ENCODE results near the gene PCNX2. TPM values are rescaled to one million over a fixed set of nuclear protein-coding genes. Genes with fewer than 3 reads are reported as not detected.

Gene PCNX2
- total RNA-seq, 2 donors from 2014 or later, result 8.1 to 9.0 TPM

DNA sequence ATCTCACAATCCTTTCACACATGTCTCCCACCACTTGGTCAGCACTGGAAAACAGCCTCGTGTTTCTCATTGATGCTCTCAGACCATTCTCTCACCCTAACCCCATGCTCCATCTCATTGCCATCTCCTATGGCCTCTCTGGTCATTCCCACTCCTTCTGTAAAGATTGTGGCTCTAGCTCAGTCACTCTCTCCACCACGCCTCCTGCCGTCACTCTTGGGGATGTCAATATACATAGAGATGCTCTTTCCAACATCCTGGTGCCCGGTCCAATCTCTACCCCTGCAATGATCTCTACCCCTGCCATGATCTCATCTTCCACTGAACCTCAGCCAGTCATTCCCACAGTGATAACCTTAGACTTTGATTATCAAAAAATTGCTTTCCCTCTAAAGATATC lies 255.0 kb downstream of the PCNX2 start:
- Histone ChIP-seq H3K27me3 (no peaks in the 10 kb centered on the region), H3K27ac (no peak overlapping the region), H3K9me3 (no peaks in the 10 kb centered on the region), H3K4me1 (no peaks in the 10 kb centered on the region), H3K36me3 (no peaks in the 10 kb centered on the region), H3K4me3 (no peak overlapping the region)
- DNase-seq (ENCODE audit: low spot score), result no peak
- TF ChIP-seq, protein P1, sequence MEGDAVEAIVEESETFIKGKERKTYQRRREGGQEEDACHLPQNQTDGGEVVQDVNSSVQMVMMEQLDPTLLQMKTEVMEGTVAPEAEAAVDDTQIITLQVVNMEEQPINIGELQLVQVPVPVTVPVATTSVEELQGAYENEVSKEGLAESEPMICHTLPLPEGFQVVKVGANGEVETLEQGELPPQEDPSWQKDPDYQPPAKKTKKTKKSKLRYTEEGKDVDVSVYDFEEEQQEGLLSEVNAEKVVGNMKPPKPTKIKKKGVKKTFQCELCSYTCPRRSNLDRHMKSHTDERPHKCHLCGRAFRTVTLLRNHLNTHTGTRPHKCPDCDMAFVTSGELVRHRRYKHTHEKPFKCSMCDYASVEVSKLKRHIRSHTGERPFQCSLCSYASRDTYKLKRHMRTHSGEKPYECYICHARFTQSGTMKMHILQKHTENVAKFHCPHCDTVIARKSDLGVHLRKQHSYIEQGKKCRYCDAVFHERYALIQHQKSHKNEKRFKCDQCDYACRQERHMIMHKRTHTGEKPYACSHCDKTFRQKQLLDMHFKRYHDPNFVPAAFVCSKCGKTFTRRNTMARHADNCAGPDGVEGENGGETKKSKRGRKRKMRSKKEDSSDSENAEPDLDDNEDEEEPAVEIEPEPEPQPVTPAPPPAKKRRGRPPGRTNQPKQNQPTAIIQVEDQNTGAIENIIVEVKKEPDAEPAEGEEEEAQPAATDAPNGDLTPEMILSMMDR (IDR thresholded peaks at IDR 0.05), result no peak

DNA sequence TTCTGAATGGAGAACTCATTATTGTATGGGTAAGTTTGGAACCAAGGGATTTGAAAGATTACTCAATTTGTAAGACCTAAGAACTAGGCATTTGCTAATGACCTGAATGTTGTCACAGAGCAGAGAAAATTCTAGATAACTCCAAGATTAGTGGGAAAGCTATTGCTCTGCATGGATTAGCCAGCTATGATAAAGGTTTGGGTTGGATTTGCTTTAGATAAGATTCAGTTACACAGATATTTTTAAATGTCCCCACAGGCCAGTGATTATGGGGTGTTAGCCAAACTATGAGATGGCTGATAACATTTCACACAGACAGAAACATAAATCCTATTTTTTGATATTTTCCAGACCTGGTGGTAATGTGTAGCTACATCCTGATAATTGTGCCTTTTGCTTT lies 256.9 kb downstream of the PCNX2 start:
- DNase-seq (ENCODE audit: low spot score), result no peak
- no peaks in the 10 kb centered on the region for H3K4me1 ChIP-seq
- H3K4me3 ChIP-seq, result no peak overlapping the region
- no peak overlapping the region for H3K27ac ChIP-seq
- TF ChIP-seq, protein P1 (IDR thresholded peaks at IDR 0.05), result no peak
- no peaks in the 10 kb centered on the region for H3K27me3 ChIP-seq
- no peaks in the 10 kb centered on the region for H3K9me3 ChIP-seq
- H3K36me3 ChIP-seq, result no peaks in the 10 kb centered on the region

DNA sequence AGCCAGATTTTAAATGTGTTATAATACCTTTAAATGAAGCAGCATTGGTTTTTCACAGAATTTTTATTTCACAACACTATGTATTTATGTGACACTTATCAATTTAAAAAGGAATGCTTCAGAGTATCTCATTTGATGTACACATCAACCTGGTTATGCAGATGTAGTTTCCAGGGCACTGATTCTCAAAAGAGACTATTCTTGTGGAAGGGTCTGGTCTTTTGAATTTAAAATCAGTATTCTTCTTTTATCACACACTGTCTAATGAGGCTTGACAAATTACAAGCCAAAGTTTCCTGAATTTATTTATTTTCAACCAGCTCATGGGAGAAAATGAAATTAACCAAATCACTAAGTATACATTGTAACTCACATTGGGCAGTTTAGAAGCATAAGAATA lies 257.7 kb downstream of the PCNX2 start:
- Histone ChIP-seq H3K36me3 (no peaks in the 10 kb centered on the region), H3K4me3 (no peak overlapping the region), H3K27ac (no peak overlapping the region), H3K27me3 (no peaks in the 10 kb centered on the region), H3K9me3 (no peaks in the 10 kb centered on the region), H3K4me1 (no peaks in the 10 kb centered on the region)
- no peak for DNase-seq (ENCODE audit: low spot score)
- TF ChIP-seq, protein P1 (IDR thresholded peaks at IDR 0.05), result no peak

DNA sequence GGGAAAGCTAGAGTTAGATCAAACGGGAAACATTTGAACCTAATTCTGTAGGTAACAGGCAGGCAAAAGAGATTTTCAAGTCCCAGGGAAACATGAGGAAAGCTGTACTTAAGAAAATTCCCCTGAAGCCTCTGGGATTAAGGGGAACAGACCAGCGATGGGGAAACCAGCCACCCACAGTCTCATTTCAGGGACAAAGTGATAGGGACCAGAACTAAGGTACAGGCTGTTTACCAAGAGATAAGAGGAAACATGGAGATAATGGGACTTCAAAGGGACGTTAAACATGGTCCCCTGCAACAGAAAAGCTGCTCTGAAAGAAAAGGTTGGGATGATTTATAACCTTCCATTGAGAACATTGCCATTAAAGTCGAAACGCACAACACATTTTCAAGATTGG lies 260.7 kb downstream of the PCNX2 start:
- no peak for DNase-seq (ENCODE audit: low spot score)
- no peaks in the 10 kb centered on the region for H3K27me3 ChIP-seq
- H3K4me1 ChIP-seq, result no peaks in the 10 kb centered on the region
- no peaks in the 10 kb centered on the region for H3K36me3 ChIP-seq
- no peaks in the 10 kb centered on the region for H3K9me3 ChIP-seq
- no peak overlapping the region for H3K4me3 ChIP-seq
- H3K27ac ChIP-seq, result no peak overlapping the region
- TF ChIP-seq, protein P1 (IDR thresholded peaks at IDR 0.05), result no peak

DNA sequence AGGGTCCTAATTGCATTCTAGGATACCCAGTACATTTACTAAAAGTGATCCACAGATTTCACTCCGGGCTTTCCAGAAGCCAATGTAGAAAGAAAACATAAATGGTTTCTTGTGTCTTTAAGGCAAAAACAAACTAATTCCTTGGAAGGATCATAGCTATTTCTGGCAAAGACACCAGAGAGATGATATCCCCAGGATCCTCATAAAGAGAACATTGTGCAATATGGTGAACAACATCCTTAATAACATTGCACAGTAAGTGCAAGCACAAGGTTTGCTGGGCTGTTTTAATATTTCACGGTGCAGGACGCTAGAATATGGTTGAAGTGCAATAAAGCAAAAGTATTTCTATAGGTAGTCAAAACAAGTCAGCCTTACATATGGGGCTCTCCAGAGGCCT lies 262.2 kb downstream of the PCNX2 start:
- Histone ChIP-seq H3K27ac (no peak overlapping the region), H3K36me3 (no peaks in the 10 kb centered on the region), H3K27me3 (no peaks in the 10 kb centered on the region), H3K9me3 (no peaks in the 10 kb centered on the region), H3K4me3 (no peak overlapping the region), H3K4me1 (no peaks in the 10 kb centered on the region)
- TF ChIP-seq, protein P1 (IDR thresholded peaks at IDR 0.05), result no peak
- DNase-seq (ENCODE audit: low spot score), result no peak

DNA sequence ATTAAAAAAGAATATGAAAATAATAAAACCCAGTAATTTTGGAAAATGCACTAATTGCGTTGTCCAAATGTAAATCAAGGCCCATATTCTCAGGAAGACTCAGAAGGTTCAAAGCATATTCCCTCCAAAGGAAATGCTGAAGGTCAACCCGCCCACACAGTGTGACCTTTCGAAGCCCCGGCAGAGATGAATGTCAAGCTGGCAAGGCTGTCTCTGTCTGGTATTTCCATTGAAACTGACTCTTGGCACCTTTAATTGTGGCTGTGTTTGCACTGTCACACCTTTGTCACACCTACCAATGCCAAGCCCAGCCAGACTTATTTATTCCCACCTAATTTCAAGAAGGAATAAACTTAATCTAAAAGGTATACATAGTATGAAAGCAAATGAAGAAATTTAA lies 262.6 kb downstream of the PCNX2 start:
- TF ChIP-seq, protein P1 (IDR thresholded peaks at IDR 0.05), result no peak
- H3K4me3 ChIP-seq, result no peak overlapping the region
- no peaks in the 10 kb centered on the region for H3K4me1 ChIP-seq
- DNase-seq (ENCODE audit: low spot score), result no peak
- H3K27ac ChIP-seq, result no peak overlapping the region
- H3K27me3 ChIP-seq, result no peaks in the 10 kb centered on the region
- no peaks in the 10 kb centered on the region for H3K36me3 ChIP-seq
- H3K9me3 ChIP-seq, result no peaks in the 10 kb centered on the region

Measured in right atrium auricular region (tissue), 2 donors.